HG03432 (cell line): Measurements from ENCODE around the gene C11orf68.

Experiments used
- ATAC-seq: cut with Tn5 transposase; IDR thresholded peaks from one replicate; pipeline ENCODE4 v1.9.1; 2021; ENCODE audit warnings: mild to moderate bottlenecking, moderate library complexity; ENCODE audit not compliant: unreplicated experiment

Gene C11orf68

GRCh38 chr11:65944767-65945166 is 25.9 kb upstream of the C11orf68 start:
- no peak for ATAC-seq

- ATAC-seq, result no peak
These were observed 25.3 kb upstream of the C11orf68 start for GRCh38 chr11:65944191-65944590.

GRCh38 chr11:65942531-65942930 is 23.7 kb upstream of the C11orf68 start:
- ATAC-seq, result no peak

- no peak for ATAC-seq
These were observed 23.0 kb upstream of the C11orf68 start for GRCh38 chr11:65941720-65942310.

GRCh38 chr11:65937766-65938165 is 18.9 kb upstream of the C11orf68 start:
- no peak for ATAC-seq

GRCh38 chr11:65934014-65934413 is 15.2 kb upstream of the C11orf68 start:
- no peak for ATAC-seq

GRCh38 chr11:65932558-65932919 is 13.7 kb upstream of the C11orf68 start:
- no peak for ATAC-seq

- ATAC-seq, result no peak
These were observed 13.1 kb upstream of the C11orf68 start for GRCh38 chr11:65931773-65932557.

- ATAC-seq, result no peak
These were observed 9.8 kb upstream of the C11orf68 start for GRCh38 chr11:65928667-65929066.

GRCh38 chr11:65927904-65928397 is 9.1 kb upstream of the C11orf68 start:
- peak; percentile 82 for ATAC-seq

GRCh38 chr11:65925397-65925796 is 6.5 kb upstream of the C11orf68 start:
- ATAC-seq, result no peak

GRCh38 chr11:65922565-65922964 is 3.7 kb upstream of the C11orf68 start:
- ATAC-seq, result no peak

- no peak for ATAC-seq
These were observed 3.0 kb upstream of the C11orf68 start for GRCh38 chr11:65921876-65922275.

GRCh38 chr11:65921033-65921555 is 2.2 kb upstream of the C11orf68 start:
- no peak for ATAC-seq

GRCh38 chr11:65920372-65920802 is 1.5 kb upstream of the C11orf68 start:
- ATAC-seq, result no peak

- peak; percentile 42 for ATAC-seq
These were observed 910 bp upstream of the C11orf68 start for GRCh38 chr11:65919573-65920371.

GRCh38 chr11:65919141-65919572 is 295 bp upstream of the C11orf68 start, which contains the start of gene DRAP1:
DRAP1 (plus strand) TSS chr11:65919426; CDS start chr11:65919502, 76 bp downstream.
- ATAC-seq, result peak; percentile 81

- ATAC-seq, result no peak
These were observed 1.2 kb downstream of the C11orf68 start for GRCh38 chr11:65917434-65918210.

- no peak for ATAC-seq
These were observed 1.8 kb downstream of the C11orf68 start for GRCh38 chr11:65917077-65917433.

GRCh38 chr11:65916391-65916790 is 2.5 kb downstream of the C11orf68 start:
- ATAC-seq, result no peak
